ENCODE data around the gene DGKD. TPM values are rescaled to one million over a fixed set of nuclear protein-coding genes. Genes with fewer than 3 reads are reported as not detected.
A peak's percentile ranks its signal among the peaks of the same experiment; 100 is the strongest.

The DGKD gene
- total and polyA plus RNA-seq, 11 donors: 15.5 to 88.6 (median 43.0) TPM

GRCh38 chr2:233435436-233436190 lies 81.3 kb downstream of the DGKD start:
- H3K27me3 ChIP-seq: no peaks in the 10 kb centered on the region
- peak in 1 of 5 donors; percentile 11 for DNase-seq
- peak overlapping the region in 2 of 12 donors; percentile 26 to 38 for H3K27ac ChIP-seq
- peaks cover 0 to 63% (median 53%) of the 10 kb centered on the region in 9 donors for H3K36me3 ChIP-seq
- 93 to 97% (median 95%) methylated on average over 17 to 18 of the region's 18 CpGs for WGBS, 4 donors
- H3K4me3 ChIP-seq: no peak overlapping the region
- no peak for ATAC-seq
- intact Hi-C loops (cut with DNase I): no loop called here
- H3K9me3 ChIP-seq: no peaks in the 10 kb centered on the region
- peaks cover 0 to 58% (median 19%) of the 10 kb centered on the region in 12 donors for H3K4me1 ChIP-seq
- no peak for TF ChIP-seq POLR2A (IDR thresholded peaks at IDR 0.05)

- Histone ChIP-seq H3K9me3 (no peaks in the 10 kb centered on the region), H3K27ac (peak overlapping the region in 3 of 12 donors; percentile 26 to 43 (median 38)), H3K36me3 (peaks cover 0 to 65% (median 53%) of the 10 kb centered on the region in 9 donors), H3K27me3 (no peaks in the 10 kb centered on the region), H3K4me1 (peaks cover 0 to 54% (median 17%) of the 10 kb centered on the region in 12 donors), H3K4me3 (no peak overlapping the region)
- no peak for DNase-seq
- intact Hi-C loops (cut with DNase I): no loop called here
- no peak for TF ChIP-seq CTCF (IDR thresholded peaks at IDR 0.05)
- no peak for TF ChIP-seq POLR2A (IDR thresholded peaks at IDR 0.05)
- peak in 3 of 4 donors; percentile 16 to 37 (median 27) for ATAC-seq
- 73 to 85% (median 79%) methylated on average over 12 to 15 of the region's 15 CpGs for WGBS, 4 donors
Measured at GRCh38 chr2:233436191-233436581, 81.9 kb downstream of the DGKD start.

- H3K36me3 ChIP-seq: peaks cover 0 to 69% (median 57%) of the 10 kb centered on the region in 9 donors
- no peaks in the 10 kb centered on the region for H3K27me3 ChIP-seq
- DNase-seq (peak in 4 of 5 donors; percentile 51 to 78 (median 58)), ATAC-seq (peak; percentile 77 to 84 (median 80))
- peaks cover 0 to 54% (median 17%) of the 10 kb centered on the region in 12 donors for H3K4me1 ChIP-seq
- TF ChIP-seq POLR2A (IDR thresholded peaks at IDR 0.05) (no peak), CTCF (IDR thresholded peaks at IDR 0.05) (no peak)
- 53 to 73% (median 68%) methylated on average over 13 to 17 of the region's 17 CpGs for WGBS, 4 donors
- peak overlapping the region in 4 of 12 donors; percentile 26 to 43 (median 32) for H3K27ac ChIP-seq
- intact Hi-C loops (cut with DNase I): no loop called here
- H3K4me3 ChIP-seq: no peak overlapping the region
- H3K9me3 ChIP-seq: no peaks in the 10 kb centered on the region
Measured at GRCh38 chr2:233436691-233437438, 82.6 kb downstream of the DGKD start.

- no peak for DNase-seq
Measured at GRCh38 chr2:233437439-233437955, 83.2 kb downstream of the DGKD start.

More at GRCh38 chr2:233437439-233437955, 83.2 kb downstream of the DGKD start:
- Histone ChIP-seq H3K36me3 (peaks cover 0 to 75% (median 63%) of the 10 kb centered on the region in 9 donors), H3K4me3 (no peak overlapping the region), H3K9me3 (no peaks in the 10 kb centered on the region), H3K27ac (peak overlapping the region in 1 of 12 donors; percentile 38), H3K27me3 (no peaks in the 10 kb centered on the region), H3K4me1 (peaks cover 0 to 54% (median 17%) of the 10 kb centered on the region in 12 donors)
- WGBS, 4 donors: 72 to 85% (median 81%) methylated on average over 12 to 14 of the region's 14 CpGs
- ATAC-seq: no peak
- TF ChIP-seq CTCF (IDR thresholded peaks at IDR 0.05) (no peak), POLR2A (IDR thresholded peaks at IDR 0.05) (no peak)
- intact Hi-C loops (cut with DNase I): no loop called here
